ENCODE measurements around the gene FGFBP3.

DNA sequence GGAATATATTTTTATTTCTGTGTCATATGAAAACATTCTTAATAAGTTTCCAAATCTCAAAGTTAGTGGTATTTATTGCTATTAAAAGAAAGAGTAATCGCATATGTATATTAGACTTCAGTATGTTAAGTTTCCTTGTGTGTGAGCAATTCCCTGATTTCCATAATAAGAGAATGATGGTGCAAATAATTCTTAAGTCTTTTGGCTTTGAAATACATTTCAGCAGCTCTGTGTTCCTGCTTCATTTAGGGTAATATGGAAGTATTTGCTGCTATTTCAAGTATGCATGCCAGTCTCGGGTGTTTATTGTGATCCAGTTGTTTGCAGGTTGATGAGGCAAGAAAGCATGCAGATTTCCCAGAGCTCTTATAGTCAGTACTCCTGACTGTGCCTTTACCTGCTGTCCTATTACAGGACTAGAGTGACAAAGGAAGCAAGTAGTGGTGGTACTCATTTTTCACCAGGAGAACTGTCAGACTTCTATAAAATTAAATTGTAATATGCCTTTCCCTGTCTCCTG lies 43.7 kb downstream of the FGFBP3 start:
- TF ChIP-seq POLR2A (IDR thresholded peaks at IDR 0.05) (no peak), CTCF (IDR thresholded peaks at IDR 0.05) (no peak)

Measured in thyroid gland (tissue), 4 donors.